ENCODE results near the gene DHX35.

The DHX35 gene

GRCh38 chr20:38926142-38926933 is 35.8 kb upstream of the DHX35 start, which contains the start of gene FAM83D (continued):
- TF ChIP-seq ZNF585B (tag by site-specific recombination; IDR thresholded peaks at IDR 0.05) (no peak), ZNF776 (tag by site-specific recombination; IDR thresholded peaks at IDR 0.05; ENCODE audit: borderline replicate concordance) (no peak), ZNF621 (tag by site-specific recombination; IDR thresholded peaks at IDR 0.05) (no peak), MZF1 (tag by site-specific recombination; IDR thresholded peaks at IDR 0.05; ENCODE audit: borderline replicate concordance) (no peak), ZNF623 (tag by site-specific recombination; IDR thresholded peaks at IDR 0.05) (no peak), RBAK (tag by site-specific recombination; IDR thresholded peaks at IDR 0.05) (no peak), ZNF473 (tag by site-specific recombination; IDR thresholded peaks at IDR 0.05) (no peak), ZNF266 (tag by site-specific recombination; IDR thresholded peaks at IDR 0.05; ENCODE audit: low read depth) (no peak), ZNF677 (tag by site-specific recombination; IDR thresholded peaks at IDR 0.05) (no peak), ZNF398 (tag by site-specific recombination; IDR thresholded peaks at IDR 0.05) (0 out of 2 replicates have a peak, but pooled peaks have one; percentile 21), ZNF768 (tag by site-specific recombination; IDR thresholded peaks at IDR 0.05) (no peak), ZNF335 (tag by site-specific recombination; conservative IDR thresholded peaks at IDR 0.05) (peak; percentile 91), ZNF510 (tag by site-specific recombination; IDR thresholded peaks at IDR 0.05; ENCODE audit: insufficient replicate concordance) (no peak), ZNF548 (tag by site-specific recombination; IDR thresholded peaks at IDR 0.05) (no peak), ZNF513 (tag by site-specific recombination; IDR thresholded peaks at IDR 0.05) (no peak), ZNF560 (tag by site-specific recombination; IDR thresholded peaks at IDR 0.05; ENCODE audit: borderline replicate concordance) (no peak), ZBTB44 (tag by site-specific recombination; IDR thresholded peaks at IDR 0.05) (0 out of 2 replicates have a peak, but pooled peaks have one; percentile 37), KLF16 (tag by site-specific recombination; IDR thresholded peaks at IDR 0.05) (peak; percentile 54; the same call in 1 of the 2 replicates), ZNF48 (tag by site-specific recombination; IDR thresholded peaks at IDR 0.05) (no peak), KLF7 (tag by site-specific recombination; IDR thresholded peaks at IDR 0.05; ENCODE audit: borderline replicate concordance) (no peak), KLF17 (tag by site-specific recombination; IDR thresholded peaks at IDR 0.05) (0 out of 2 replicates have a peak, but pooled peaks have one; percentile 73), TCF7L2 (IDR thresholded peaks at IDR 0.05; ENCODE audit: borderline replicate concordance, low read depth, low read length) (no peak), ZBTB7A (tag by site-specific recombination; IDR thresholded peaks at IDR 0.05; ENCODE audit: low read depth) (no peak), ZNF639 (tag by site-specific recombination; IDR thresholded peaks at IDR 0.05) (peak; percentile 84), WT1 (tag by site-specific recombination; IDR thresholded peaks at IDR 0.05) (no peak; the same call in 1 of the 2 replicates), ZNF426 (tag by site-specific recombination; IDR thresholded peaks at IDR 0.05) (no peak)
- TF ChIP-seq, protein P1, sequence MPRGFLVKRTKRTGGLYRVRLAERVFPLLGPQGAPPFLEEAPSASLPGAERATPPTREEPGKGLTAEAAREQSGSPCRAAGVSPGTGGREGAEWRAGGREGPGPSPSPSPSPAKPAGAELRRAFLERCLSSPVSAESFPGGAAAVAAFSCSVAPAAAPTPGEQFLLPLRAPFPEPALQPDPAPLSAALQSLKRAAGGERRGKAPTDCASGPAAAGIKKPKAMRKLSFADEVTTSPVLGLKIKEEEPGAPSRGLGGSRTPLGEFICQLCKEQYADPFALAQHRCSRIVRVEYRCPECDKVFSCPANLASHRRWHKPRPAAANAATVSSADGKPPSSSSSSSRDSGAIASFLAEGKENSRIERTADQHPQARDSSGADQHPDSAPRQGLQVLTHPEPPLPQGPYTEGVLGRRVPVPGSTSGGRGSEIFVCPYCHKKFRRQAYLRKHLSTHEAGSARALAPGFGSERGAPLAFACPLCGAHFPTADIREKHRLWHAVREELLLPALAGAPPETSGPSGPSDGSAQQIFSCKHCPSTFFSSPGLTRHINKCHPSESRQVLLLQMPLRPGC (tag by site-specific recombination; IDR thresholded peaks at IDR 0.05): peak; percentile 27; the same call in 1 of the 2 replicates
- TF ChIP-seq, protein P2, sequence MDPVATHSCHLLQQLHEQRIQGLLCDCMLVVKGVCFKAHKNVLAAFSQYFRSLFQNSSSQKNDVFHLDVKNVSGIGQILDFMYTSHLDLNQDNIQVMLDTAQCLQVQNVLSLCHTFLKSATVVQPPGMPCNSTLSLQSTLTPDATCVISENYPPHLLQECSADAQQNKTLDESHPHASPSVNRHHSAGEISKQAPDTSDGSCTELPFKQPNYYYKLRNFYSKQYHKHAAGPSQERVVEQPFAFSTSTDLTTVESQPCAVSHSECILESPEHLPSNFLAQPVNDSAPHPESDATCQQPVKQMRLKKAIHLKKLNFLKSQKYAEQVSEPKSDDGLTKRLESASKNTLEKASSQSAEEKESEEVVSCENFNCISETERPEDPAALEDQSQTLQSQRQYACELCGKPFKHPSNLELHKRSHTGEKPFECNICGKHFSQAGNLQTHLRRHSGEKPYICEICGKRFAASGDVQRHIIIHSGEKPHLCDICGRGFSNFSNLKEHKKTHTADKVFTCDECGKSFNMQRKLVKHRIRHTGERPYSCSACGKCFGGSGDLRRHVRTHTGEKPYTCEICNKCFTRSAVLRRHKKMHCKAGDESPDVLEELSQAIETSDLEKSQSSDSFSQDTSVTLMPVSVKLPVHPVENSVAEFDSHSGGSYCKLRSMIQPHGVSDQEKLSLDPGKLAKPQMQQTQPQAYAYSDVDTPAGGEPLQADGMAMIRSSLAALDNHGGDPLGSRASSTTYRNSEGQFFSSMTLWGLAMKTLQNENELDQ (tag by site-specific recombination; IDR thresholded peaks at IDR 0.05; ENCODE audit: low read depth): no peak

Measured in HEK293 (cell line).